Stimulated activated CD8-positive, alpha-beta memory T cell treated with anti-CD3 and anti-CD28 coated beads, Interleukin-7, amount 100 ng/mL, for 48 hours (primary cell): ENCODE measurements around the gene SIK3.
"Not testable (repeated sequence)": the region's sequence is repeated elsewhere in the genome, so short reads cannot be mapped to it uniquely, and the experiment has no call there.

ENCODE experiments used
- DNase-seq, 2 donors: peaks; one replicate each; pipeline ENCODE4 v3.0.0-alpha.2; 2020; ENCODE audit warnings: low read depth in 1 of 2; ENCODE audit errors: extremely low read depth in 1 of 2

Gene SIK3

GRCh38 chr11:116808262-116809175, 289.7 kb downstream of the SIK3 start:
- no peak for DNase-seq

GRCh38 chr11:116807601-116808261, 290.5 kb downstream of the SIK3 start:
- DNase-seq = no peak

- DNase-seq = no peak
These were observed 294.2 kb downstream of the SIK3 start for GRCh38 chr11:116804001-116804400.

- not testable (repeated sequence) for DNase-seq
These were observed 296.6 kb downstream of the SIK3 start for GRCh38 chr11:116801662-116802061.

GRCh38 chr11:116800610-116801009, 297.6 kb downstream of the SIK3 start:
- no peak for DNase-seq

GRCh38 chr11:116798368-116798767, 299.9 kb downstream of the SIK3 start:
- no peak for DNase-seq

- DNase-seq = no peak
These were observed 300.4 kb downstream of the SIK3 start for GRCh38 chr11:116797816-116798215.

GRCh38 chr11:116796548-116796947, 301.7 kb downstream of the SIK3 start:
- DNase-seq = no peak

GRCh38 chr11:116794851-116795250, 303.4 kb downstream of the SIK3 start:
- DNase-seq = no peak

GRCh38 chr11:116793772-116794097, 304.5 kb downstream of the SIK3 start:
- no peak for DNase-seq
